HG03097 (cell line): ENCODE measurements around the gene HK1.

Source experiments
- ATAC-seq: cut with Tn5 transposase; IDR thresholded peaks from one replicate; pipeline ENCODE4 v1.9.1; 2021; ENCODE audit not compliant: unreplicated experiment, low FRiP score

Gene HK1

DNA sequence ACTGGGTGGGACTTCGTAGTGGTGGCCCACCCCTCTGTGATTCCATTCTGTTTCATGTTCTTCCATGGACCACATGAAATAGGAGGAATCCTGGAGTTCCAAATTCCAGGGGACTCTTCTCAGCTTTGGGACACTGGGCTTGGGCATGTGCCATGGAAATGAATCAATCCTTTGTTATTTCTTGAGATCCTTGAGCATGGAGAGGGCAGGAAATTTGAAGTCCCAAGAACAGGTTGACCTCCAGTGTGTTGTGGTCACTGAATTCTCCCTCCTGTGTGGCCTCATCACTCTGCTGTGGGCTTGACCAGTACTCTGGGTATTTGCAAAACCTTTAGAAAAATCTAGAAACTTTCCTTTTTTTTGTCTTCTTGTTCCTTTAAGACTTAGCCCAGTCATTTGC lies 115.7 kb downstream of the HK1 start:
- ATAC-seq = no peak

DNA sequence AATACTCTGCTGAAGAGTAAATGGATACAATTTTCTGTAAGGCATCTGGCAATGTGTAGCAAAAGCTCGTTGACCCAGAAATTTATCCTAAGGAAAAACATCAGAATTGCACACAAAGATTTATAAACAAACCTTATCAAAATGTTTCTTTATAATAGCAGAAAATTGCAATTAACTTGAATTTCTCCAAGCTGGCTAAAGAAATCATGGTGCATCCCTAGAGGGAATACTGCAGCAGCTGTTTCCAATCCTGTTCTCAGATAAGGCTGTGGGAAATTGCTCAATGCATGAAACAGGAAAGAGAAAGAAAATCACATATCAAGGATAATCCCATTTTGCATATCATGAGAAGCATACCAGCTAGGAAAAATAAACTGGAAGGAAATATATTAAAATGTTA lies 119.7 kb downstream of the HK1 start:
- ATAC-seq = no peak

DNA sequence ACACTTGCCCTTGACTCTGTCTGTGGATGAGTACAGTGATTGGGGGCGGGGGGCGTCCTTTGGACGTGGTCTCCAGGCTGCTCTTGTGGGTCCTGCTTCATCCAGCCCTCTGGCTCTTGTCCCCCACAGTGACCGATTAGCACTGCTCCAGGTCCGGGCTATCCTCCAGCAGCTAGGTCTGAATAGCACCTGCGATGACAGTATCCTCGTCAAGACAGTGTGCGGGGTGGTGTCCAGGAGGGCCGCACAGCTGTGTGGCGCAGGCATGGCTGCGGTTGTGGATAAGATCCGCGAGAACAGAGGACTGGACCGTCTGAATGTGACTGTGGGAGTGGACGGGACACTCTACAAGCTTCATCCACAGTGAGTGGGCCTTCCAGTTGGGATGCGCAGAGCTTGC lies 120.2 kb downstream of the HK1 start:
- ATAC-seq = no peak

DNA sequence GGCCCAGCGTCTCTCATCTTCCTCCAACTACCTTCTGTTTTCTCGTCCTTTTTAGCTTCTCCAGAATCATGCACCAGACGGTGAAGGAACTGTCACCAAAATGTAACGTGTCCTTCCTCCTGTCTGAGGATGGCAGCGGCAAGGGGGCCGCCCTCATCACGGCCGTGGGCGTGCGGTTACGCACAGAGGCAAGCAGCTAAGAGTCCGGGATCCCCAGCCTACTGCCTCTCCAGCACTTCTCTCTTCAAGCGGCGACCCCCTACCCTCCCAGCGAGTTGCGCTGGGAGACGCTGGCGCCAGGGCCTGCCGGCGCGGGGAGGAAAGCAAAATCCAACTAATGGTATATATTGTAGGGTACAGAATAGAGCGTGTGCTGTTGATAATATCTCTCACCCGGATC lies 122.6 kb downstream of the HK1 start:
- ATAC-seq = no peak

DNA sequence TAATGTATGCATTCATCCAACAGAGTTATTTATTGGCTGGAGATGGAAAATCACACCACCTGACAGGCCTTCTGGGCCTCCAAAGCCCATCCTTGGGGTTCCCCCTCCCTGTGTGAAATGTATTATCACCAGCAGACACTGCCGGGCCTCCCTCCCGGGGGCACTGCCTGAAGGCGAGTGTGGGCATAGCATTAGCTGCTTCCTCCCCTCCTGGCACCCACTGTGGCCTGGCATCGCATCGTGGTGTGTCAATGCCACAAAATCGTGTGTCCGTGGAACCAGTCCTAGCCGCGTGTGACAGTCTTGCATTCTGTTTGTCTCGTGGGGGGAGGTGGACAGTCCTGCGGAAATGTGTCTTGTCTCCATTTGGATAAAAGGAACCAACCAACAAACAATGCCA lies 123.1 kb downstream of the HK1 start:
- no peak for ATAC-seq

DNA sequence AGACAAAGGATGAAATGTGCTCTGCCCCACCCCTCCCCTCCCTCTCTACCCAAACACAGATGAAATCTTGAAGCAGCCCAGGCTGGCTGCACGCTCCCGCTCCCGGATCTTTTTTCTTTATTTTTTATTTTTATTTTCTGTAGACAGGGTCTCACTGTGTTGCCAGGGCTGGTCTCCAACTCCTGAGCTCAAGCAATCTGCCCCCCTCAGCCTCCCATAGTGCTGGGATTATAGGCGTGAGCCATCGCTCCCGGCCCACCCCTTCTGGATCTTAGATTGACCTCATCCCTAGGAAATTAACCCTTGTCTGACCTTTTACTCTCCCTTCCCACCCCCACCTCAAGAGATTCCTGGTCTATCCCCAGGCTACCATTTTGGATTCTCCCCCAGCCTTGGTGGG lies 124.1 kb downstream of the HK1 start:
- no peak for ATAC-seq

DNA sequence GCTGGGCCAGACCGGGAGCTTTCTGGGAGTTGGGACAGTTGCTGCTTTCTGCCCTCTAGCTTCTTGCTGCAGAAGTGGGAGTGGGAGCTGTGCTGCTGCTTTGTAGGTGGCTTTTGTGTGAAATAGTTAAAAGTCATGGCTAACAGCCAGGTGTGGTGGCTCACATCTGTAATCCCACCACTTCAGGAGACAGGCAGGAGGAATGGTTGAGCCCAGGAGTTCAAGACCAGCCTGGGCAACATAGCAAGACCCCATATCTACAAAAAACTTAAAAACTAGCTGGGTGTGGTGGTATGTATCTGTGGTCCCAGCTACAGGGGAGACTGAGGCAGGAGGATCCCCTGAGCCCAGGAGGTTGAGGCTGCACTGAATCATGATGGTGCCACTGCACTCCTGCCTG lies 124.8 kb downstream of the HK1 start:
- no peak for ATAC-seq

DNA sequence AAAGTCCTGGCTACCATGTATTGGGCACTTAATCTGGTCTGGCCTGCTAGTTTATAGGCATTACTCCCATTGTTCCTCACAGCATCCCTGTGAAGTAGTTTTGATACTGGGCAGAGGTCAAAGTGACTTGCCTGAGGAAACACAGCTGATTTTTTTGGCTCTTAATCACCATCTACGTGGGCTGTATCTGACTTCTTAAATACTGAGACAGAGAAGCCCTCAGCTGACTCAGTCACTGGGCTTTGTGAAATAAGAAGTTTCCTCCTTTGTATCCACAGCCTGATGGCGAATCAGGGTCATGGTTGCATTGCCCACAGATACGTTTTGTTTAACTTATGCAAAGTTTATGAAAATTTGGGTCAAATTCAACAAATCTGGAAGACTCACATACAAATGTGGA lies 125.2 kb downstream of the HK1 start:
- no peak for ATAC-seq

DNA sequence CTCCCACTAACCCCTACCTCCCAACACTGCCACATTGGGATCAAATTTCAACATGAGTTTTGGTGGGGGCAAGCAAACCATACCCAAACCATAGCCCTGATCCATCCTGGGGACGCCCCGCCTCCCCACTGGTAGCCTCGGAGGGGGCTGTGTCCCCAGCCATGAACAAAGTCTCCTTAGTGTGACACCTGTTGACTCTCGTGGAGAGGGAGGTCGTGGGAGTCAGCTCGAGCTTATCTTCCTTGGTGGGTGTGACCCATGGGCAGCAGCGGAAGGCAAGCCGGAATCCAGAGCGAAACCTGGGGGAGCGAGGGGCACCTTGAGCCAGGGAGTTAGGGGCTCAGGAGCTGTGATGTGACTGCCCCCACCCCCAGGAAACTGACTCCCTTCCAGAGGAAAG lies 126.5 kb downstream of the HK1 start:
- ATAC-seq = no peak

DNA sequence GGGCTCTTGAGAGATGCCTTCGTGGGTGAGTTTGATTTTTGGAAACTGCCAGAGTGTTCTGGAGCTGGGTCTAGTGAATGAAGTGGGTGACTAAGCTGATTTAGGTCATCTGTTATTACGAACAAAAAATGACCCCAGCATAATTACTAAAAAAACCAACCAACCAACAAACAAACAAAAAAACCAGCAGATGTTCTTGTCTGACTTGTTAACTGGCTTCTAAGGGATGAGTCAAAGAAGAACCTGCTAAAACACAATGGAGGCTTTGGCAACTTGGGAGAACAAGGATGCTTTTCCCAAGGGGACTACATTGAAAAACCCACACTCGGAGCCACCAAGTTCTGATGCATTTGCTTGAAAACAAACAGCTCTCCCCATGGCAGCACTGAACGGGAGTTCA lies 126.9 kb downstream of the HK1 start:
- ATAC-seq = no peak

DNA sequence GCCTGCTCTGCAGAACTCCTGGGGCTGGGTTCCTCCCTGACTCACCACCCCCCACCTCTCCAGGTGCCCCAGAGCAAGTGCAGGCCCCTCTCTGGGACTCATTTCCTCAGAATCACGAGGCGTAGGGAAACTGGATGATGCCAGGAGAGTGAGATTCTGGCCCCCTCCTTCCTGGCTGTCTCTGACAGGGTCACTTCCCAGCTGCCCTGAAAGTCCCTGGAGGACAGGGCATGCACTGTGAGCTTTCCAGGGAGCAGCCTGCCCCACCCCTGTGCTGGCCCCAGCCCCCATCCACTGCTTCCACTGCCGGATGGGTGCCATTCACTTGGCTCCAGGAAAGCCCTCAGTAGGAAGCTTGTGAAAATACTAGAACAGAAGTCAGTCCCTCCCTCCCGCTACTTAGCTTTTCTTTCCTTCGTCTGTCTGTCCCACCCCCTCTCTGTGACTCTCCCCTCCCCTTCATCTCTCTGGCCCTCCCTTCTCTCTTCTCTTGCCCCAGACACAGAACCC lies 128.1 kb downstream of the HK1 start:
- no peak for ATAC-seq

DNA sequence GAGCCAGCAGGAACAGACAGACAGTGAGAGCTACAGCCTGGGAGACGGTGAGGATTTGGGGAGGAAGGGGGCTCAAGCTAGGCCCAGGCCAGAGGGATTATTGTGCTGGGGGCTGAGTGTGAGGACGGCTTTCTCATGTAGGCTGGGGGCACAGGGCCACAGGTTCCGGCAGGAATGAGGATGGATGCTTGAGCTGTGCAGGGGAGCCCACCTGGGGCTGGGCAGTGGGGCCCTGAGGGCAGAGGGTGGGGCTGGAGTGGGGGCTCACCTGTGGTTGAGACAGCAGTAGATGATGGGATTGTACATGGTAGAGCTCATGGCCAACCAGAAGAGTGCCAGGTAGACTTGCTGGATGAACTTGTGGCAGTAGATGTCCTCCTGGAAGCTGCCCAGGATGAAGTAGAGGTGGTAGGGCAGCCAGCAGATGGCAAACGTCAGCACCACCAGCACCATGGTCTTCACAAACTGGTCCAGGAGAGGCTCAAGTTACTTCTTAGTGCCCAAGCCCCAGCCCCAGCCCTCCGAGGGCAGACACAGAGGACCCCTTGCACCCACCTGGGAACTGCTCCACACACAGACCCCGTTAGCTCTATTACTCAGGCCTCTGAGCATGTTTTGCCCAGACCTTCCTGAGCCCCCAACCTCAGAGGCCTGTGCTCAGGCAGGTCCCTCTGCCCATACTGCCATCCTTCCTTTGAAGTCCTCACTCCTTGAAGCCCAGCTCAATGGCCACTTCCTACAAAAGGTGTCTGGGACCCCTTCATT lies 128.7 kb downstream of the HK1 start:
- no peak for ATAC-seq

DNA sequence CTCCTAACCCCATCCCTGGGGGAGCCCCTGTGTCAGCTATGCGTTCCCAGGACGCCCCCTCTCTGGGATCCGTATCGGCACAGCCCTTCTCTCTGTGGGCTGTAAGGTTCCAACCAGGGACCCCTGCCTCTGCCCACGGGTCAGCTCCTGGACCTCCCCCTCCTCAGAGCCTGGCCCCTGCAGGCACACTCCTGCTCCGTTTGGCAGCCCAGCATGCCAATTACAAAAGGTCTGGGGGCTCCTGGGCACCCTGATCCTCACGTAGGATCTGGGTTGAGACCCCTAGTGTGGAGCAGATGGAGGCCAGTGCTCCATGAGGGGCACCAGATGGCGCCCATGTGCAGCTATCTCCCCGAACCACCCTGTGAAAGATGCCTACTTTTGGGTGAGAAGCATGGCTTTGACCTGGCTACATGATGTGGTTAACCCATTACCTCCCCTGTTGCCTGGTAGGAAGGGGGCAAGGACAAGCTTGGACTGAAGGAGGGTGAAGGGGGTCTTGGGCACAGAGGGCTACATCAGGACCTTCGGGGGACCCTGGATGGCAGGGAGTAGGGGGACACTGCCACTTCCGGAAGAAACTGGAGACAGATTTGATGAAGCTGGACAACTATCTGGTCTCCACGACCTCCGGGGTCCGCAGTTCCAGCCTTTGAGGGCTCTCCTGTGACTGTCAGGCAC lies 129.5 kb downstream of the HK1 start:
- ATAC-seq = no peak

DNA sequence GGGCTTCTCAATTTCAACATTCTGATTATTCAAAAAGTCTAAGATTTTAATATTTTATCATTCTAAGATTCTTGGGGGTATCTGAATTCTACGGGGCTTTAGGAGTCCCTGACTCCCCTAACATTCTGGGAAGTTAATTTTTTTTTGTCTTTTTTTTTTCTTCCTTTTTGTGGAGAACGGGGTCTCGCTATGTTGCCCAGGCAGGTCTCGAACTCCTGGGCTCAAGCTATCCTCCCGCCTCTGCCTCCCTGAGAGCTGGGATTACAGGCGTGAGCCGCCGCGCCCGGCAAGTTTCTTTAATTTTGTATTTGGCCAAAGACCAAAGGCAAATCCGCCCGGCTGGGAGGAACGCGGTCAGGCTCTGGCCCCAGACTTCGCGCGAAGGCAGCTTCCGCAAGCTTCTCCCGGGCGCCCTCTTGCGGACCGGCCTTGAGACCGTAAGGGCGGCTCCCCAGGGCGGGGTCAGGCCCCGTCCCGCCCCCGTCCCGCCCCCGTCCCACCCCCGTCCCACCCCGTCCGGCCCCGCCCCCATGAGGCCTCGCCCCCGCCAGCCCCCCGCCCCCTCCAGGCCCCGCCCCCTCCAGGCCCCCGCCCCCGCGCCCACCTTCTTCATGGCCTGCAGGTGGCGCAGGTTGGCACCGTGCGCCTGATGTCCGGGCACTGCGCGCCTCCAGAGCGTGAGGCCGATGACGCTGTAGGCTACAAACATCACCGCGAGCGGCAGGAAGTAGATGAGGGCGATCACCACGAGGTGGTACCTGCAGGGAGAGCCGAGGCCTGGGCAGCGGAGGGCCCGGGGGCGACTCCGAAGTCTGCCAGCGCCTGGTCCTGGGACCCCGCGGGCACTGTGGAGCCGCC lies 130.3 kb downstream of the HK1 start:
- ATAC-seq = peak; percentile 78

DNA sequence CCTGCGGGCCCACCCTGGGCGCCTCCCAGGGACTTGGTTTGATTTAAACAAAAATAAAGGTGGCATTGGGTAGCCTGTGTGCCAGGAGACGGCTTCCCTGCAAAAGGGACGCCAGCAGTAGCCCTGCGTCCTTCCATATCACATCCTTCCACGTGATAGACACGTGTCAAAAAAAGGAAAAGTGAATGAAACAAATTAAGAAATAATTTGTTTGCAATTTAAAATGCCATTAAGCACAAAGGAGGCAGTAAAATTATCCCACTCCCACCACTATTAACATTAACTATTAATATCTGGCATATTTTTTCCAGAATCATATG lies 130.8 kb downstream of the HK1 start:
- ATAC-seq = no peak

DNA sequence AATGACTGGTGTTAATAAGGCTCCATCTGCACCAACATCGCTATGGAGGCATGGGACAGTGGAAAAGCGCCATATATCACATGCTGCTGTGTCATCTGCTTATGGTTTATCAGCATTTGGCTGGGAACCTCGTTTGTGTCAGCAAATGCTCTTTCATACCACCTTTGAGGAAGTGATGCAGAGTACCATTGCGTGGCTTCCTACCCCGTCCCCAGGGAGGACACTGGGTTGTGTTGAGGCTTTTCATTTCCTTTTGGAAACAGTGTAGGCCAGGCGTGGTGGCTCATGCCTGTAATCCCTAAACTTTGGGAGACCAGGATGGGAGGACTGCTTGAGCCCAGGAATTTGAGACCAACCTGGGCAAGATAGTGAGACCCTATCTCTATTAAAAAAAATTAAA lies 131.7 kb downstream of the HK1 start:
- ATAC-seq = no peak

DNA sequence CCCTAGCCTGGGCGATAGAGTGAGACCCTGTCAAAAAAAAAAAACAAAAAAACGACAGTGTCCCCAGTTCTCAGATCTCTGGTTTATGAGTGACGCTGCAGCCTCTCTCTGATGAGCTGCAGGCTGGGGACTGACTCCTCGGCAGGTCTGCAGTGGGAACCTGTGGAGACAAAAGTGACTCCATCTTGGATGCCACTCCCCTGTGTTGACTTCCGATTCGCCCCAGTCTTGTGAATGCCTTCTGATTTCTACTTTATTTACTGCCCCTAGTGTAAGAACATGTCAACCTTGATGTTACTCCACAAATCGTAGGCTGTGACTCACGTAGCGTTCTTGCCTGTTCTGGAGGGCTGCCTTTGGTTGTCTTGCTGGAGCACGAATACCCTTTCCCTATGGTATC lies 132.2 kb downstream of the HK1 start:
- no peak for ATAC-seq

DNA sequence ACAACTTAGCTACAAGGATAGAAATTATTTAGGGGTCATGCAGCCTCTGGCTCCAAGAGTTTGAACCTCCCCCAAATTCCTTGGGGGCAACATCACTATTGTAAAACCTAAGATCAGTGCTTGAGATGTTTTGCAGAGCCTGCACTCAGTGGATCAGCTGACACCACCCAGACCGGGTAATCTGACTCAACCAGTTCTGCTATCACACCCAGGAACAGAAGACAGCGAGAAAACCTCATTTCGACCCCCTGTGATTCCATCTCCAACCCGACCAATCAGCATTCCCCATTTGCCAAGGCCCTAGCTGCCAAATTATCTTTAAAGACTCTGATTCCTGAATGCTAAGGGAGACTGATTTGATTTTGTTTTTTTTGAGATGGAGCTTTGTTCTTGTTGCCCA lies 133.2 kb downstream of the HK1 start:
- no peak for ATAC-seq

DNA sequence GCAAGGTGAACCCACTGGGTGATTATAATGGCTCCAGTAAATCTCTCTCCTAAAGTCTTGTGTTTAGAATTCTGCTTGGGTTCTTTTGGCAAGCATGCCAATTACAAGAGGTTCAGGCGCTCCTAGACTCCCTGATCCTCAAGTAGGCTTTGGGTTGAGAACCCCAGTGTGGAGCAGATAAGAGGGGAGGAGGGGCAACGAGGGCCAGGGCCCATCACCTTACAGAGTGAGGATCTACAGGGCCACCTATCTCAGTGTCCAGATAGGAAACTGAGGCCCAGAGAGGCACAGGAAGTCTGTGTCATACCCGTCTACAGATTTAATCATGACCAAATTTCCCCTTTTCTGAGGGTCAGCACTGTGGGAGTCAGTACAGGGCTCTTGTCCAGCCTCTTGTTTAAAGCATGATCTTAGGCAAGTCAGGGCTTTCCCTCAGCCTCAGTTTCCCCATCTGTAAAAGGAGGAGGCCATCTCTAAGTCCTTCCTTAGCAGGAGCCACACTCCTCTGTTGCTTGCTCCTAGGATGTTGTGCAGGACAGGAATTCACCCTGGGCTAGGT lies 134.0 kb downstream of the HK1 start:
- no peak for ATAC-seq

DNA sequence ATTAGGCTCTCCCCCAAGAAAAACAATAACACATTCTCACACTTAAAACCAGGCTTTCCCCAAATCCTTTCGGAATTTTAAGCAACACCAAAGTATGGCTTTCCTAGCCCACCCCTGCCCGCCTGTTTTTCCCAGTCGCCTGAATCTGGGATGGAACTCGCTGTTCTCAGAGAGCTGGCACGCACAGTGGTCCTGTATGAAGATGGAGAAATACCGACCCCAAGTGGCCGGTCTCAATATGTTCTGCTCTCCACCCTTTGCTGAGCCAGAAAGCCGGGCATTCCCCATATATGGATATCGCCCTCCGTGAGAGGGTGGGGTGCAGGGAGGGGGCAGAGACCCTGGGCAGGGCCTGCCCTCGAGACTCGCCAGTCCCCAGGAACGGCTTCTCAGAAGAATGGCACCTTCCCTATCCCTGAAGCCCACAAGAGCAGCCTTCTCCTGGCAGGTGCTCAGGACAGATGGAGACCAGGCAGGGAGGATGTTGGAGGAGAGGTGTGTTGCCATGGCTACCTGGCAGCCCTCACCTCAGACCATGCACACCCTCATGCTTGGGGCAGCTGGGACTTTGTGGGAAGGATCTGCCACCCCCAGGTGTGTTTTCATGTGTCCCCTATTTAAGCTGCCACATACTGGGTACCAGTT lies 135.0 kb downstream of the HK1 start:
- ATAC-seq = no peak
